Measurements from ENCODE around the gene MECP2. TPM values are rescaled to one million over a fixed set of nuclear protein-coding genes. Genes with fewer than 3 reads are reported as not detected.
A peak's percentile ranks its signal among the peaks of the same experiment; 100 is the strongest.

The MECP2 gene
- total and polyA plus RNA-seq, 12 donors, result 16.9 to 67.7 (median 53.2) TPM

GRCh38 chrX:154039577-154039976 lies 57.9 kb downstream of the MECP2 start:
- WGBS, 4 donors, result 87 to 98% (median 89%) methylated on average over 7 to 11 of the region's 11 CpGs

GRCh38 chrX:154038656-154039055 lies 58.9 kb downstream of the MECP2 start:
- TF ChIP-seq CTCF (IDR thresholded peaks at IDR 0.05), result no peak
- no peak for TF ChIP-seq POLR2A (IDR thresholded peaks at IDR 0.05)
- Histone ChIP-seq H3K27me3 (peaks cover 10% of the 10 kb centered on the region), H3K36me3 (replicated peaks in 1 of 2) (no peaks in the 10 kb centered on the region), H3K27ac (no peak overlapping the region), H3K4me3 (no peak overlapping the region), H3K4me1 (replicated peaks in 1 of 2) (peaks cover 0 to 23% of the 10 kb centered on the region in 2 donors), H3K9me3 (replicated peaks in 1 of 3) (no peaks in the 10 kb centered on the region)
- intact Hi-C loops (cut with DNase I), result no loop called here
- WGBS, 4 donors, result 63 to 72% (median 67%) methylated on average over 5 of the region's 5 CpGs
- no peak for DNase-seq

More at GRCh38 chrX:154039577-154039976, 57.9 kb downstream of the MECP2 start:
- TF ChIP-seq POLR2A (IDR thresholded peaks at IDR 0.05), result no peak
- TF ChIP-seq CTCF (IDR thresholded peaks at IDR 0.05), result no peak
- Histone ChIP-seq H3K36me3 (replicated peaks in 1 of 2) (no peaks in the 10 kb centered on the region), H3K9me3 (replicated peaks in 1 of 3) (no peaks in the 10 kb centered on the region), H3K27ac (peak overlapping the region in 3 of 5 donors; percentile 68 to 78 (median 72)), H3K4me1 (replicated peaks in 1 of 2) (peaks cover 0 to 24% of the 10 kb centered on the region in 2 donors), H3K4me3 (no peak overlapping the region), H3K27me3 (peaks cover 5% of the 10 kb centered on the region)
- DNase-seq, result no peak
- intact Hi-C loops (cut with DNase I), result no loop called here

GRCh38 chrX:154037754-154038153 lies 59.8 kb downstream of the MECP2 start:
- H3K9me3 ChIP-seq (replicated peaks in 1 of 3), result no peaks in the 10 kb centered on the region
- 73 to 85% (median 74%) methylated on average over 5 of the region's 5 CpGs for WGBS, 4 donors
- no peak overlapping the region for H3K27ac ChIP-seq
- H3K36me3 ChIP-seq (replicated peaks in 1 of 2), result no peaks in the 10 kb centered on the region
- peaks cover 0 to 14% of the 10 kb centered on the region in 2 donors for H3K4me1 ChIP-seq (replicated peaks in 1 of 2)
- DNase-seq, result no peak
- intact Hi-C loops (cut with DNase I), result no loop called here
- peaks cover 10% of the 10 kb centered on the region for H3K27me3 ChIP-seq
- no peak for TF ChIP-seq POLR2A (IDR thresholded peaks at IDR 0.05)
- TF ChIP-seq CTCF (IDR thresholded peaks at IDR 0.05), result no peak
- H3K4me3 ChIP-seq, result no peak overlapping the region

- Histone ChIP-seq H3K4me1 (replicated peaks in 1 of 2) (peaks cover 0 to 12% of the 10 kb centered on the region in 2 donors), H3K36me3 (replicated peaks in 1 of 2) (peaks cover 0 to 6% of the 10 kb centered on the region in 2 donors), H3K4me3 (no peak overlapping the region), H3K9me3 (replicated peaks in 1 of 3) (no peaks in the 10 kb centered on the region), H3K27ac (no peak overlapping the region), H3K27me3 (peaks cover 10% of the 10 kb centered on the region)
- WGBS, 4 donors, result 73 to 94% (median 81%) methylated on average over 7 to 8 of the region's 8 CpGs
- no peak for TF ChIP-seq POLR2A (IDR thresholded peaks at IDR 0.05)
- TF ChIP-seq CTCF (IDR thresholded peaks at IDR 0.05), result no peak
- no peak for DNase-seq
- intact Hi-C loops (cut with DNase I), result no loop called here
Observed at GRCh38 chrX:154036513-154036912, 61.0 kb downstream of the MECP2 start.
